Upper lobe of left lung (tissue), 6 donors: Measurements from ENCODE around the gene PARP3. TPM values are rescaled to one million over a fixed set of nuclear protein-coding genes. Genes with fewer than 3 reads are reported as not detected.
"Not testable (repeated sequence)": the region's sequence is repeated elsewhere in the genome, so short reads cannot be mapped to it uniquely, and the experiment has no call there.

Experiments
- ATAC-seq, 2 donors: fragments of 200-7000 bp; cut with Tn5 transposase; one replicate each; pipeline ENCODE4 v1.9.1; 2022; ENCODE audit warnings: mild to moderate bottlenecking in 2 of 2, moderate library complexity in 2 of 2; ENCODE audit not compliant: low FRiP score in 2 of 2
- DNase-seq, 2 donors: peaks; one replicate each; pipeline ENCODE4 v3.0.0-alpha.2; 2019 to 2020
- H3K27ac ChIP-seq, 4 donors: fragments of 200-600 bp; sonication (generic); one replicate each; pipeline ENCODE4 v1.5.1; 2016 to 2019
- H3K27me3 ChIP-seq, 4 donors: fragments of 200-600 bp; sonication (generic); one replicate each; pipeline ENCODE4 v1.5.1; 2017 to 2019
- H3K36me3 ChIP-seq, 4 donors: fragments of 200-600 bp; sonication (generic); one replicate each; pipeline ENCODE4 v1.5.1; 2016 to 2019
- H3K4me1 ChIP-seq, 4 donors: fragments of 200-600 bp; sonication (generic); one replicate each; pipeline ENCODE4 v1.5.1; 2018 to 2019
- H3K4me3 ChIP-seq, 4 donors: fragments of 200-600 bp; sonication (generic); one replicate each; pipeline ENCODE4 v1.5.1; 2017 to 2019; ENCODE audit warnings: mild to moderate bottlenecking in 2 of 4, moderate library complexity in 1 of 4
- H3K9me3 ChIP-seq, 4 donors: fragments of 200-600 bp; sonication (generic); one replicate each; pipeline ENCODE4 v1.5.1; 2018 to 2019
- CTCF ChIP-seq, 6 experiments: fragments of 450-650 bp in 4 of 6; fragments of 200-600 bp in 2 of 6; sonication (generic) in 2 of 6; IDR thresholded peaks; one replicate each; pipeline ENCODE4 v1.5.1; 2016 to 2019; ENCODE audit warnings: antibody characterized with exemption in 6 of 6
- EP300 ChIP-seq, 4 donors: sonication (generic); formaldehyde crosslinking; IDR thresholded peaks; one replicate each; pipeline ENCODE4 v1.5.1; 2017; ENCODE audit warnings: antibody characterized with exemption in 4 of 4, control low read depth in 2 of 4
- POLR2A ChIP-seq, 4 donors: fragments of 450-650 bp; IDR thresholded peaks; one replicate each; pipeline ENCODE4 v1.5.1; 2016 to 2017; ENCODE audit warnings: antibody characterized with exemption in 4 of 4, mild to moderate bottlenecking in 2 of 4
- POLR2AphosphoS5 ChIP-seq, 2 donors: sonication (generic); formaldehyde crosslinking; IDR thresholded peaks; one replicate each; pipeline ENCODE4 v1.5.1; 2017; ENCODE audit warnings: antibody characterized with exemption in 2 of 2
- WGBS, 2 donors: methylation state at CpG; one replicate each; pipeline ENCODE4 v1.1.5; 2017 to 2018; 5-methylcytosine and 5-hydroxymethylcytosine counted together
- total RNA-seq, 6 donors: library from RNA; depleted of rRNA in 4 of 6; stranded (reverse); fragments of >200 nt in 4 of 6; gene quantifications; one replicate each; pipeline versions ENCODE4 v1.1.0 to v1.2.1, GENCODE V29; 2016 to 2021
- donor health status: DM: no; HTN: no; CAD: no; lungs with moderate emphysema.
- donor health status: DM: no; HTN: yes; CAD: no; lungs with severe emphysema.

PARP3 gene
- total RNA-seq, 6 donors from 2014 or later = 23.0 to 80.7 (median 35.7) TPM

- TF ChIP-seq EP300 (IDR thresholded peaks at IDR 0.05) (no peak), POLR2AphosphoS5 (IDR thresholded peaks at IDR 0.05) (no peak), POLR2A (IDR thresholded peaks at IDR 0.05) (no peak), CTCF (IDR thresholded peaks at IDR 0.05) (no peak)
- Histone ChIP-seq H3K27ac (no peak overlapping the region), H3K4me3 (no peak overlapping the region), H3K36me3 (no peaks in the 10 kb centered on the region), H3K4me1 (no peaks in the 10 kb centered on the region), H3K9me3 (no peaks in the 10 kb centered on the region), H3K27me3 (no peaks in the 10 kb centered on the region)
- no peak for DNase-seq
- WGBS, 2 donors = 92% methylated on average over 15 of the region's 15 CpGs
- no peak for ATAC-seq
Observed at GRCh38 chr3:51897391-51897790, 44.8 kb upstream of the PARP3 start.

GRCh38 chr3:51900043-51900442 is 42.1 kb upstream of the PARP3 start:
- not testable (repeated sequence) for H3K4me1 ChIP-seq, H3K36me3 ChIP-seq, H3K4me3 ChIP-seq, H3K9me3 ChIP-seq, H3K27me3 ChIP-seq, H3K27ac ChIP-seq, ATAC-seq, DNase-seq
- 77 to 81% methylated on average over 7 of the region's 7 CpGs for WGBS, 2 donors

- H3K4me3 ChIP-seq, H3K27me3 ChIP-seq, ATAC-seq, H3K9me3 ChIP-seq, H3K36me3 ChIP-seq, H3K27ac ChIP-seq, DNase-seq, H3K4me1 ChIP-seq: not testable (repeated sequence)
- WGBS, 2 donors = 67 to 68% methylated on average over 7 of the region's 7 CpGs
Observed at GRCh38 chr3:51902361-51902760, 39.8 kb upstream of the PARP3 start.

GRCh38 chr3:51904034-51904823 is 37.9 kb upstream of the PARP3 start:
- Histone ChIP-seq H3K4me1 (no peaks in the 10 kb centered on the region), H3K27ac (no peak overlapping the region), H3K4me3 (no peak overlapping the region), H3K27me3 (no peaks in the 10 kb centered on the region), H3K9me3 (no peaks in the 10 kb centered on the region), H3K36me3 (no peaks in the 10 kb centered on the region)
- TF ChIP-seq EP300 (IDR thresholded peaks at IDR 0.05) (no peak), POLR2AphosphoS5 (IDR thresholded peaks at IDR 0.05) (no peak), CTCF (IDR thresholded peaks at IDR 0.05) (no peak), POLR2A (IDR thresholded peaks at IDR 0.05) (no peak)
- no peak for DNase-seq
- 94 to 97% methylated on average over 2 of the region's 2 CpGs for WGBS, 2 donors
- ATAC-seq = no peak

GRCh38 chr3:51908026-51908425 is 34.1 kb upstream of the PARP3 start:
- H3K27me3 ChIP-seq = no peaks in the 10 kb centered on the region
- no peak overlapping the region for H3K27ac ChIP-seq
- WGBS, 2 donors = 80 to 87% methylated on average over 4 of the region's 4 CpGs
- TF ChIP-seq POLR2AphosphoS5 (IDR thresholded peaks at IDR 0.05) (no peak), POLR2A (IDR thresholded peaks at IDR 0.05) (no peak), CTCF (IDR thresholded peaks at IDR 0.05) (no peak), EP300 (IDR thresholded peaks at IDR 0.05) (no peak)
- no peaks in the 10 kb centered on the region for H3K9me3 ChIP-seq
- H3K36me3 ChIP-seq = no peaks in the 10 kb centered on the region
- no peak overlapping the region for H3K4me3 ChIP-seq
- DNase-seq (no peak), ATAC-seq (no peak)
- no peaks in the 10 kb centered on the region for H3K4me1 ChIP-seq

GRCh38 chr3:51916418-51916817 is 25.7 kb upstream of the PARP3 start:
- DNase-seq (no peak), ATAC-seq (no peak)
- Histone ChIP-seq H3K9me3 (no peaks in the 10 kb centered on the region), H3K27me3 (no peaks in the 10 kb centered on the region), H3K27ac (no peak overlapping the region), H3K4me3 (no peak overlapping the region), H3K36me3 (no peaks in the 10 kb centered on the region), H3K4me1 (no peaks in the 10 kb centered on the region)
- TF ChIP-seq CTCF (IDR thresholded peaks at IDR 0.05) (no peak), EP300 (IDR thresholded peaks at IDR 0.05) (no peak), POLR2AphosphoS5 (IDR thresholded peaks at IDR 0.05) (no peak), POLR2A (IDR thresholded peaks at IDR 0.05) (no peak)
- WGBS, 2 donors = 51 to 65% methylated on average over 5 of the region's 5 CpGs
